ENCODE measurements around the gene UNC50.
"Not testable (repeated sequence)": the region's sequence is repeated elsewhere in the genome, so short reads cannot be mapped to it uniquely, and the experiment has no call there.

UNC50 gene

GRCh38 chr2:98576666-98577312 is 31.6 kb upstream of the UNC50 start:
- no peak for DNase-seq

- DNase-seq, result no peak
These were observed 31.1 kb upstream of the UNC50 start for GRCh38 chr2:98577313-98577712.

GRCh38 chr2:98578231-98578630 is 30.2 kb upstream of the UNC50 start:
- no peak for DNase-seq

- no peak for DNase-seq
These were observed 28.5 kb upstream of the UNC50 start for GRCh38 chr2:98579926-98580325.

GRCh38 chr2:98580656-98581284 is 27.6 kb upstream of the UNC50 start:
- DNase-seq, result no peak

GRCh38 chr2:98582523-98582922 is 25.9 kb upstream of the UNC50 start:
- no peak for DNase-seq

- no peak for DNase-seq
These were observed 25.1 kb upstream of the UNC50 start for GRCh38 chr2:98583276-98583675.

GRCh38 chr2:98583816-98584618 is 24.4 kb upstream of the UNC50 start:
- DNase-seq, result no peak

GRCh38 chr2:98585386-98585785 is 23.0 kb upstream of the UNC50 start:
- DNase-seq, result no peak

- DNase-seq, result no peak
These were observed 21.7 kb upstream of the UNC50 start for GRCh38 chr2:98586551-98587140.

GRCh38 chr2:98588880-98589431 is 19.4 kb upstream of the UNC50 start:
- no peak for DNase-seq

GRCh38 chr2:98589489-98589888 is 18.9 kb upstream of the UNC50 start:
- DNase-seq, result no peak

- no peak for DNase-seq
These were observed 15.8 kb upstream of the UNC50 start for GRCh38 chr2:98592565-98592964.

GRCh38 chr2:98594665-98595064 is 13.7 kb upstream of the UNC50 start:
- DNase-seq, result not testable (repeated sequence)

GRCh38 chr2:98598781-98599428 is 9.5 kb upstream of the UNC50 start:
- no peak for DNase-seq

GRCh38 chr2:98601532-98602132 is 6.8 kb upstream of the UNC50 start:
- DNase-seq, result no peak

GRCh38 chr2:98604547-98604946 is 3.8 kb upstream of the UNC50 start:
- DNase-seq, result no peak

GRCh38 chr2:98605076-98605475 is 3.3 kb upstream of the UNC50 start:
- DNase-seq, result no peak

GRCh38 chr2:98606431-98606830 is 2.0 kb upstream of the UNC50 start:
- DNase-seq, result no peak

- no peak for DNase-seq
These were observed 1.3 kb upstream of the UNC50 start for GRCh38 chr2:98607104-98607503.

GRCh38 chr2:98607741-98608115 is 661 bp upstream of the UNC50 start:
- no peak for DNase-seq
